CD14-positive monocyte (primary cell): Measurements from ENCODE around the gene VSTM4. TPM values are rescaled to one million over a fixed set of nuclear protein-coding genes. Genes with fewer than 3 reads are reported as not detected.

ENCODE experiments used
- DNase-seq, 3 donors: peaks; one replicate each; pipeline ENCODE4 v3.0.0-alpha.2; 2011 to 2022
- H2AFZ ChIP-seq: 2 replicates; pipeline ENCODE4 v1.6.0; 2012; ENCODE audit warnings: mild to moderate bottlenecking, low read depth, low read length, inconsistent platforms; ENCODE audit not compliant: insufficient read depth, poor library complexity, severe bottlenecking
- H3K27ac ChIP-seq, 2 donors: 1 replicate in 1 of 2; 2 replicates in 1 of 2; pipeline ENCODE4 v1.5.1; 2012 to 2013; ENCODE audit warnings: low read length in 2 of 2, control low read depth in 1 of 2, inconsistent platforms in 1 of 2, low read depth in 1 of 2, mild to moderate bottlenecking in 1 of 2
- H3K27me3 ChIP-seq, 2 donors: one replicate each; pipeline versions ENCODE4 v1.6.0 to v1.6.1; 2011 to 2013; ENCODE audit warnings: low read length in 2 of 2; ENCODE audit not compliant: control insufficient read depth in 2 of 2, insufficient read depth in 2 of 2
- H3K36me3 ChIP-seq, 2 donors: replicated peaks in 1 of 2; 1 replicate in 1 of 2; 2 replicates in 1 of 2; pipeline versions ENCODE4 v1.5.1 to v1.6.1; 2012 to 2013; ENCODE audit warnings: low read length in 2 of 2, control low read depth in 1 of 2, inconsistent platforms in 1 of 2, mild to moderate bottlenecking in 1 of 2; ENCODE audit not compliant: insufficient read depth in 2 of 2, control insufficient read depth in 1 of 2
- H3K4me1 ChIP-seq, 2 donors: 1 replicate in 1 of 2; 2 replicates in 1 of 2; pipeline versions ENCODE4 v1.5.1 to v1.6.1; 2012 to 2013; ENCODE audit warnings: low read length in 2 of 2, control low read depth in 1 of 2, inconsistent platforms in 1 of 2, mild to moderate bottlenecking in 1 of 2, moderate library complexity in 1 of 2; ENCODE audit not compliant: insufficient read depth in 2 of 2, control insufficient read depth in 1 of 2
- H3K4me2 ChIP-seq: replicated peaks from 2 replicates; pipeline ENCODE3; 2012; ENCODE audit warnings: low read length, moderate library complexity, mild to moderate bottlenecking; ENCODE audit not compliant: poor library complexity, severe bottlenecking; ENCODE audit errors: extremely low read depth
- H3K4me3 ChIP-seq, 3 experiments: fragments of 200-600 bp in 1 of 3; sonication (generic) in 1 of 3; replicated peaks in 1 of 3; 1 replicate in 2 of 3; 2 replicates in 1 of 3; pipeline ENCODE4 v1.5.1; 2011 to 2013; ENCODE audit warnings: low read length in 3 of 3, mild to moderate bottlenecking in 3 of 3, control low read depth in 2 of 3, low read depth in 2 of 3, inconsistent platforms in 1 of 3, moderate library complexity in 1 of 3
- H3K79me2 ChIP-seq: 2 replicates; pipeline ENCODE4 v1.6.0; 2012; ENCODE audit warnings: mild to moderate bottlenecking, control low read depth, inconsistent platforms, low read length, moderate library complexity; ENCODE audit not compliant: insufficient read depth
- H3K9ac ChIP-seq: 2 replicates; pipeline ENCODE4 v1.6.0; 2017; ENCODE audit warnings: low read length, mild to moderate bottlenecking; ENCODE audit not compliant: insufficient read depth, poor library complexity, severe bottlenecking
- H3K9me3 ChIP-seq, 2 donors: replicated peaks in 1 of 2; 1 replicate in 1 of 2; 2 replicates in 1 of 2; pipeline versions ENCODE4 v1.5.1 to v1.6.1; 2012 to 2013; ENCODE audit warnings: low read length in 2 of 2, control low read depth in 1 of 2; ENCODE audit not compliant: control insufficient read depth in 1 of 2, insufficient read depth in 1 of 2
- H4K20me1 ChIP-seq: 2 replicates; pipeline ENCODE4 v1.6.0; 2012; ENCODE audit warnings: mild to moderate bottlenecking, low read length, control low read depth, moderate library complexity; ENCODE audit not compliant: insufficient read depth
- H3K27ac Mint-ChIP-seq, 7 donors: one replicate each; pipeline ENCODE4 v1.8.0; 2020; ENCODE audit warnings: mild to moderate bottlenecking in 7 of 7, mixed read lengths in 7 of 7, moderate library complexity in 6 of 7, inconsistent platforms in 2 of 7
- H3K27me3 Mint-ChIP-seq, 3 donors: one replicate each; pipeline ENCODE4 v1.8.0; 2021 to 2022; ENCODE audit warnings: low read depth in 3 of 3, mild to moderate bottlenecking in 3 of 3, mixed read lengths in 3 of 3, moderate library complexity in 3 of 3, inconsistent platforms in 1 of 3
- H3K36me3 Mint-ChIP-seq, 2 donors: one replicate each; pipeline ENCODE4 v1.8.0; 2020; ENCODE audit warnings: mixed read lengths in 2 of 2, inconsistent platforms in 1 of 2, mild to moderate bottlenecking in 1 of 2
- H3K4me1 Mint-ChIP-seq: one replicate; pipeline ENCODE4 v1.8.0; 2020; ENCODE audit warnings: mild to moderate bottlenecking, mixed read lengths
- H3K4me3 Mint-ChIP-seq, 2 donors: one replicate each; pipeline ENCODE4 v1.8.0; 2020; ENCODE audit warnings: mild to moderate bottlenecking in 2 of 2, mixed read lengths in 2 of 2, moderate library complexity in 1 of 2
- H3K9me3 Mint-ChIP-seq, 7 donors: one replicate each; pipeline ENCODE4 v1.8.0; 2020 to 2022; ENCODE audit warnings: mixed read lengths in 7 of 7, mild to moderate bottlenecking in 6 of 7, moderate library complexity in 6 of 7, inconsistent platforms in 2 of 7
- CTCF ChIP-seq: fragments of 200-600 bp; IDR thresholded peaks from one replicate; pipeline ENCODE4 v1.8.0; 2022; ENCODE audit warnings: antibody characterized with exemption, mild to moderate bottlenecking
- WGBS: methylation state at CpG from one replicate; pipeline ENCODE4 v1.1.5; 2013; ENCODE audit warnings: missing lambda C conversion rate; ENCODE audit not compliant: insufficient coverage; 5-methylcytosine and 5-hydroxymethylcytosine counted together
- intact Hi-C, 2 donors: fragments of 100-400 bp; cut with micrococcal nuclease; formaldehyde crosslinking; loops; one replicate each; pipeline versions ENCODE4 v1.15.0 to v1.15.1; 2023
- polyA plus RNA-seq, 3 donors: library from polyadenylated mRNA; depleted of rRNA in 1 of 3; unstranded in 2 of 3; stranded (reverse) in 1 of 3; fragments of 300-500 nt in 2 of 3; fragments of >200 nt in 1 of 3; fragmentation: Illumina TruSeq in 2 of 3; gene quantifications; 1 replicate in 2 of 3; 2 replicates in 1 of 3; pipeline ENCODE4 v1.2.3, GENCODE V29; 2012 to 2021

VSTM4 gene
- polyA plus RNA-seq, 3 donors = not detected

GRCh38 chr10:48970046-48970445 lies 145.3 kb downstream of the VSTM4 start:
- H3K27ac ChIP-seq = no peak overlapping the region
- H3K27ac Mint-ChIP-seq = no peak overlapping the region
- no peaks in the 10 kb centered on the region for H3K79me2 ChIP-seq
- no peaks in the 10 kb centered on the region for H3K9me3 Mint-ChIP-seq
- H3K4me2 ChIP-seq = no peak overlapping the region
- no peak overlapping the region for H3K4me3 Mint-ChIP-seq
- peaks cover 85 to 95% of the 10 kb centered on the region in 2 donors for H3K36me3 Mint-ChIP-seq
- H4K20me1 ChIP-seq = no peaks in the 10 kb centered on the region
- 90% methylated on average over 11 of the region's 14 CpGs for WGBS
- intact Hi-C loops = no loop called here
- H3K4me1 ChIP-seq = no peaks in the 10 kb centered on the region
- peaks cover 83 to 99% of the 10 kb centered on the region in 2 donors for H3K36me3 ChIP-seq
- no peak for DNase-seq
- no peak overlapping the region for H2AFZ ChIP-seq
- H3K27me3 Mint-ChIP-seq = no peaks in the 10 kb centered on the region
- no peak overlapping the region for H3K4me3 ChIP-seq
- H3K9me3 ChIP-seq = no peaks in the 10 kb centered on the region
- H3K4me1 Mint-ChIP-seq = no peaks in the 10 kb centered on the region
- no peaks in the 10 kb centered on the region for H3K27me3 ChIP-seq
- H3K9ac ChIP-seq = no peak overlapping the region
- TF ChIP-seq CTCF = no peak

GRCh38 chr10:48968036-48968435 lies 147.3 kb downstream of the VSTM4 start:
- Histone ChIP-seq H3K4me2 (no peak overlapping the region), H3K9ac (no peak overlapping the region), H4K20me1 (no peaks in the 10 kb centered on the region), H3K4me1 (no peaks in the 10 kb centered on the region), H3K4me3 (no peak overlapping the region), H2AFZ (no peak overlapping the region), H3K27ac (no peak overlapping the region), H3K9me3 (no peaks in the 10 kb centered on the region), H3K79me2 (no peaks in the 10 kb centered on the region), H3K36me3 (peaks cover 88 to 99% of the 10 kb centered on the region in 2 donors), H3K27me3 (no peaks in the 10 kb centered on the region)
- no peak for TF ChIP-seq CTCF
- H3K27ac Mint-ChIP-seq = no peak overlapping the region
- WGBS = 97% methylated on average over 3 of the region's 3 CpGs
- H3K4me3 Mint-ChIP-seq = no peak overlapping the region
- DNase-seq = no peak
- intact Hi-C loops = no loop called here
- H3K36me3 Mint-ChIP-seq = peaks cover 87 to 97% of the 10 kb centered on the region in 2 donors
- H3K4me1 Mint-ChIP-seq = no peaks in the 10 kb centered on the region
- H3K9me3 Mint-ChIP-seq = peaks cover 0 to 2% (median 0%) of the 10 kb centered on the region in 7 donors
- no peaks in the 10 kb centered on the region for H3K27me3 Mint-ChIP-seq
